HG02943 (cell line): ENCODE results near the gene TAAR9.

Source experiments
- ATAC-seq: cut with Tn5 transposase; IDR thresholded peaks from one replicate; pipeline ENCODE4 v1.9.1; 2021; ENCODE audit warnings: mild to moderate bottlenecking, low read depth, moderate library complexity; ENCODE audit not compliant: unreplicated experiment

The TAAR9 gene

GRCh38 chr6:132584698-132585097 lies 46.6 kb downstream of the TAAR9 start:
- ATAC-seq: no peak

GRCh38 chr6:132587424-132587823 lies 49.3 kb downstream of the TAAR9 start:
- ATAC-seq: no peak
